ENCODE data around the gene TBCK. TPM values are rescaled to one million over a fixed set of nuclear protein-coding genes. Genes with fewer than 3 reads are reported as not detected.

The TBCK gene
- total and polyA plus RNA-seq, 2 experiments from 2014 or later: 13.9 to 28.9 TPM

GRCh38 chr4:106333186-106333585, 17.2 kb upstream of the TBCK start:
- TF ChIP-seq ZNF114 (CRISPR knock-in tag; IDR thresholded peaks at IDR 0.05) (no peak), EZH2 (IDR thresholded peaks at IDR 0.05; ENCODE audit: low read depth, unreplicated experiment) (no peak), JUNB (IDR thresholded peaks at IDR 0.05; ENCODE audit: unreplicated experiment) (no peak), STAT1 (IDR thresholded peaks at IDR 0.05; ENCODE audit: unreplicated experiment) (no peak), CREB1 (CRISPR knock-in tag; IDR thresholded peaks at IDR 0.05; ENCODE audit: low read depth) (no peak), ZNF331 (CRISPR knock-in tag; IDR thresholded peaks at IDR 0.05; ENCODE audit: low read depth) (no peak), POLR2AphosphoS5 (IDR thresholded peaks at IDR 0.05; ENCODE audit: low read depth) (no peak), NANOG (IDR thresholded peaks at IDR 0.05; ENCODE audit: borderline replicate concordance) (no peak), EZH2phosphoT487 (IDR thresholded peaks at IDR 0.05; ENCODE audit: unreplicated experiment) (no peak)
- TF ChIP-seq, protein P1, sequence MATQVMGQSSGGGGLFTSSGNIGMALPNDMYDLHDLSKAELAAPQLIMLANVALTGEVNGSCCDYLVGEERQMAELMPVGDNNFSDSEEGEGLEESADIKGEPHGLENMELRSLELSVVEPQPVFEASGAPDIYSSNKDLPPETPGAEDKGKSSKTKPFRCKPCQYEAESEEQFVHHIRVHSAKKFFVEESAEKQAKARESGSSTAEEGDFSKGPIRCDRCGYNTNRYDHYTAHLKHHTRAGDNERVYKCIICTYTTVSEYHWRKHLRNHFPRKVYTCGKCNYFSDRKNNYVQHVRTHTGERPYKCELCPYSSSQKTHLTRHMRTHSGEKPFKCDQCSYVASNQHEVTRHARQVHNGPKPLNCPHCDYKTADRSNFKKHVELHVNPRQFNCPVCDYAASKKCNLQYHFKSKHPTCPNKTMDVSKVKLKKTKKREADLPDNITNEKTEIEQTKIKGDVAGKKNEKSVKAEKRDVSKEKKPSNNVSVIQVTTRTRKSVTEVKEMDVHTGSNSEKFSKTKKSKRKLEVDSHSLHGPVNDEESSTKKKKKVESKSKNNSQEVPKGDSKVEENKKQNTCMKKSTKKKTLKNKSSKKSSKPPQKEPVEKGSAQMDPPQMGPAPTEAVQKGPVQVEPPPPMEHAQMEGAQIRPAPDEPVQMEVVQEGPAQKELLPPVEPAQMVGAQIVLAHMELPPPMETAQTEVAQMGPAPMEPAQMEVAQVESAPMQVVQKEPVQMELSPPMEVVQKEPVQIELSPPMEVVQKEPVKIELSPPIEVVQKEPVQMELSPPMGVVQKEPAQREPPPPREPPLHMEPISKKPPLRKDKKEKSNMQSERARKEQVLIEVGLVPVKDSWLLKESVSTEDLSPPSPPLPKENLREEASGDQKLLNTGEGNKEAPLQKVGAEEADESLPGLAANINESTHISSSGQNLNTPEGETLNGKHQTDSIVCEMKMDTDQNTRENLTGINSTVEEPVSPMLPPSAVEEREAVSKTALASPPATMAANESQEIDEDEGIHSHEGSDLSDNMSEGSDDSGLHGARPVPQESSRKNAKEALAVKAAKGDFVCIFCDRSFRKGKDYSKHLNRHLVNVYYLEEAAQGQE (IDR thresholded peaks at IDR 0.05; ENCODE audit: unreplicated experiment): no peak
- TF ChIP-seq, protein P2, sequence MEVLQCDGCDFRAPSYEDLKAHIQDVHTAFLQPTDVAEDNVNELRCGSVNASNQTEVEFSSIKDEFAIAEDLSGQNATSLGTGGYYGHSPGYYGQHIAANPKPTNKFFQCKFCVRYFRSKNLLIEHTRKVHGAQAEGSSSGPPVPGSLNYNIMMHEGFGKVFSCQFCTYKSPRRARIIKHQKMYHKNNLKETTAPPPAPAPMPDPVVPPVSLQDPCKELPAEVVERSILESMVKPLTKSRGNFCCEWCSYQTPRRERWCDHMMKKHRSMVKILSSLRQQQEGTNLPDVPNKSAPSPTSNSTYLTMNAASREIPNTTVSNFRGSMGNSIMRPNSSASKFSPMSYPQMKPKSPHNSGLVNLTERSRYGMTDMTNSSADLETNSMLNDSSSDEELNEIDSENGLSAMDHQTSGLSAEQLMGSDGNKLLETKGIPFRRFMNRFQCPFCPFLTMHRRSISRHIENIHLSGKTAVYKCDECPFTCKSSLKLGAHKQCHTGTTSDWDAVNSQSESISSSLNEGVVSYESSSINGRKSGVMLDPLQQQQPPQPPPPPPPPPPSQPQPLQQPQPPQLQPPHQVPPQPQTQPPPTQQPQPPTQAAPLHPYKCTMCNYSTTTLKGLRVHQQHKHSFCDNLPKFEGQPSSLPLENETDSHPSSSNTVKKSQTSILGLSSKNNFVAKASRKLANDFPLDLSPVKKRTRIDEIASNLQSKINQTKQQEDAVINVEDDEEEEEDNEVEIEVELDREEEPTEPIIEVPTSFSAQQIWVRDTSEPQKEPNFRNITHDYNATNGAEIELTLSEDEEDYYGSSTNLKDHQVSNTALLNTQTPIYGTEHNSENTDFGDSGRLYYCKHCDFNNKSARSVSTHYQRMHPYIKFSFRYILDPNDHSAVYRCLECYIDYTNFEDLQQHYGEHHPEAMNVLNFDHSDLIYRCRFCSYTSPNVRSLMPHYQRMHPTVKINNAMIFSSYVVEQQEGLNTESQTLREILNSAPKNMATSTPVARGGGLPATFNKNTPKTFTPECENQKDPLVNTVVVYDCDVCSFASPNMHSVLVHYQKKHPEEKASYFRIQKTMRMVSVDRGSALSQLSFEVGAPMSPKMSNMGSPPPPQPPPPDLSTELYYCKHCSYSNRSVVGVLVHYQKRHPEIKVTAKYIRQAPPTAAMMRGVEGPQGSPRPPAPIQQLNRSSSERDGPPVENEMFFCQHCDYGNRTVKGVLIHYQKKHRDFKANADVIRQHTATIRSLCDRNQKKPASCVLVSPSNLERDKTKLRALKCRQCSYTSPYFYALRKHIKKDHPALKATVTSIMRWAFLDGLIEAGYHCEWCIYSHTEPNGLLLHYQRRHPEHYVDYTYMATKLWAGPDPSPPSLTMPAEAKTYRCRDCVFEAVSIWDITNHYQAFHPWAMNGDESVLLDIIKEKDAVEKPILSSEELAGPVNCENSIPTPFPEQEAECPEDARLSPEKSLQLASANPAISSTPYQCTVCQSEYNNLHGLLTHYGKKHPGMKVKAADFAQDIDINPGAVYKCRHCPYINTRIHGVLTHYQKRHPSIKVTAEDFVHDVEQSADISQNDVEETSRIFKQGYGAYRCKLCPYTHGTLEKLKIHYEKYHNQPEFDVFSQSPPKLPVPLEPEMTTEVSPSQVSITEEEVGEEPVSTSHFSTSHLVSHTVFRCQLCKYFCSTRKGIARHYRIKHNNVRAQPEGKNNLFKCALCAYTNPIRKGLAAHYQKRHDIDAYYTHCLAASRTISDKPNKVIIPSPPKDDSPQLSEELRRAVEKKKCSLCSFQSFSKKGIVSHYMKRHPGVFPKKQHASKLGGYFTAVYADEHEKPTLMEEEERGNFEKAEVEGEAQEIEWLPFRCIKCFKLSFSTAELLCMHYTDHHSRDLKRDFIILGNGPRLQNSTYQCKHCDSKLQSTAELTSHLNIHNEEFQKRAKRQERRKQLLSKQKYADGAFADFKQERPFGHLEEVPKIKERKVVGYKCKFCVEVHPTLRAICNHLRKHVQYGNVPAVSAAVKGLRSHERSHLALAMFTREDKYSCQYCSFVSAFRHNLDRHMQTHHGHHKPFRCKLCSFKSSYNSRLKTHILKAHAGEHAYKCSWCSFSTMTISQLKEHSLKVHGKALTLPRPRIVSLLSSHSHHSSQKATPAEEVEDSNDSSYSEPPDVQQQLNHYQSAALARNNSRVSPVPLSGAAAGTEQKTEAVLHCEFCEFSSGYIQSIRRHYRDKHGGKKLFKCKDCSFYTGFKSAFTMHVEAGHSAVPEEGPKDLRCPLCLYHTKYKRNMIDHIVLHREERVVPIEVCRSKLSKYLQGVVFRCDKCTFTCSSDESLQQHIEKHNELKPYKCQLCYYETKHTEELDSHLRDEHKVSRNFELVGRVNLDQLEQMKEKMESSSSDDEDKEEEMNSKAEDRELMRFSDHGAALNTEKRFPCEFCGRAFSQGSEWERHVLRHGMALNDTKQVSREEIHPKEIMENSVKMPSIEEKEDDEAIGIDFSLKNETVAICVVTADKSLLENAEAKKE (CRISPR knock-in tag; IDR thresholded peaks at IDR 0.05): no peak
- TF ChIP-seq, protein P3, sequence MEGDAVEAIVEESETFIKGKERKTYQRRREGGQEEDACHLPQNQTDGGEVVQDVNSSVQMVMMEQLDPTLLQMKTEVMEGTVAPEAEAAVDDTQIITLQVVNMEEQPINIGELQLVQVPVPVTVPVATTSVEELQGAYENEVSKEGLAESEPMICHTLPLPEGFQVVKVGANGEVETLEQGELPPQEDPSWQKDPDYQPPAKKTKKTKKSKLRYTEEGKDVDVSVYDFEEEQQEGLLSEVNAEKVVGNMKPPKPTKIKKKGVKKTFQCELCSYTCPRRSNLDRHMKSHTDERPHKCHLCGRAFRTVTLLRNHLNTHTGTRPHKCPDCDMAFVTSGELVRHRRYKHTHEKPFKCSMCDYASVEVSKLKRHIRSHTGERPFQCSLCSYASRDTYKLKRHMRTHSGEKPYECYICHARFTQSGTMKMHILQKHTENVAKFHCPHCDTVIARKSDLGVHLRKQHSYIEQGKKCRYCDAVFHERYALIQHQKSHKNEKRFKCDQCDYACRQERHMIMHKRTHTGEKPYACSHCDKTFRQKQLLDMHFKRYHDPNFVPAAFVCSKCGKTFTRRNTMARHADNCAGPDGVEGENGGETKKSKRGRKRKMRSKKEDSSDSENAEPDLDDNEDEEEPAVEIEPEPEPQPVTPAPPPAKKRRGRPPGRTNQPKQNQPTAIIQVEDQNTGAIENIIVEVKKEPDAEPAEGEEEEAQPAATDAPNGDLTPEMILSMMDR (conservative IDR thresholded peaks at IDR 0.05; ENCODE audit: low read depth in 2 of 2): no peak
- TF ChIP-seq, protein P4, sequence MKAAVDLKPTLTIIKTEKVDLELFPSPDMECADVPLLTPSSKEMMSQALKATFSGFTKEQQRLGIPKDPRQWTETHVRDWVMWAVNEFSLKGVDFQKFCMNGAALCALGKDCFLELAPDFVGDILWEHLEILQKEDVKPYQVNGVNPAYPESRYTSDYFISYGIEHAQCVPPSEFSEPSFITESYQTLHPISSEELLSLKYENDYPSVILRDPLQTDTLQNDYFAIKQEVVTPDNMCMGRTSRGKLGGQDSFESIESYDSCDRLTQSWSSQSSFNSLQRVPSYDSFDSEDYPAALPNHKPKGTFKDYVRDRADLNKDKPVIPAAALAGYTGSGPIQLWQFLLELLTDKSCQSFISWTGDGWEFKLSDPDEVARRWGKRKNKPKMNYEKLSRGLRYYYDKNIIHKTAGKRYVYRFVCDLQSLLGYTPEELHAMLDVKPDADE (IDR thresholded peaks at IDR 0.05): no peak
- H3K4me2 ChIP-seq: no peak overlapping the region
- H3K9me2 ChIP-seq (ENCODE audit: insufficient read depth): no peaks in the 10 kb centered on the region
- peaks cover 7% of the 10 kb centered on the region; the same call in 2 of the 3 replicates for H3K9me3 Mint-ChIP-seq
- H4K20me1 ChIP-seq (replicated peaks; ENCODE audit: insufficient read depth): no peaks in the 10 kb centered on the region
- no peaks in the 10 kb centered on the region for H3K79me2 ChIP-seq (replicated peaks; ENCODE audit: insufficient read depth)
- no peaks in the 10 kb centered on the region for H3K4me1 ChIP-seq (ENCODE audit: insufficient read depth)
- H2AFZ ChIP-seq: no peak overlapping the region
- no peaks in the 10 kb centered on the region for H3K27me3 ChIP-seq (ENCODE audit: insufficient read depth)
- peaks cover 55% of the 10 kb centered on the region for H3K36me3 Mint-ChIP-seq (ENCODE audit: low read depth)
- H3K27ac Mint-ChIP-seq: no peak overlapping the region
- no peak overlapping the region for H3K4me3 ChIP-seq
- no peak overlapping the region for H3K27ac ChIP-seq (ENCODE audit: low read depth)
- no peak for DNase-seq (ENCODE audit: low spot score)
- H3K4me3 Mint-ChIP-seq: no peak overlapping the region
- no peaks in the 10 kb centered on the region for H3K27me3 Mint-ChIP-seq (ENCODE audit: insufficient read depth, low read depth, poor library complexity)
- H3F3A ChIP-seq (replicated peaks; ENCODE audit: low read depth): no peaks in the 10 kb centered on the region
- H3K4me1 Mint-ChIP-seq: no peaks in the 10 kb centered on the region
- peaks cover 53% of the 10 kb centered on the region for H3K36me3 ChIP-seq (ENCODE audit: insufficient read depth)
- no peak for ATAC-seq

Data from GM23338 (cell line).